Measurements from ENCODE around the gene INAFM2. TPM values are rescaled to one million over a fixed set of nuclear protein-coding genes. Genes with fewer than 3 reads are reported as not detected.

Gene INAFM2
- polyA plus RNA-seq, 1 experiment = 7.3 TPM

DNA sequence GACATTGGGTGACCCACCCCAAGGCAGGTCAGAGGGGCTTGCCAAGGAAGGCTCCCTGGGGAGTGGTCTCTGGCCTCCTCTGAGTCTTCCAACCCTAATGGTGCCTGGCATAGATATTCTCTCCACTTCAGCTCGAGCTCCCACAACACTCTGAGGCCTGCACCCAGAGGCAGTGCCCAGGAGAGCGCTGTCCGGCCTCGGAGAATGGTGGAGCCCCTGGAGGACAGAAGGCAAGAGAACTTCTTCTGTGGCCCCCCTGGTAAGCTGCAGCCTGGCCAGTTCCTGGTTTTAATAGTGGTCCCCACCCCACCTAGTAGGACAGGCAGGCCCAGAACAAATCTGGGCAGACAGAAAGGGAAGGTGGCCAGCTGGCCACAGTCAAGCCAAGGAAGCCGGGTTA lies 41.5 kb downstream of the INAFM2 start:
- POLR2A ChIA-PET = no interaction called here
- TF ChIP-seq, protein P1, sequence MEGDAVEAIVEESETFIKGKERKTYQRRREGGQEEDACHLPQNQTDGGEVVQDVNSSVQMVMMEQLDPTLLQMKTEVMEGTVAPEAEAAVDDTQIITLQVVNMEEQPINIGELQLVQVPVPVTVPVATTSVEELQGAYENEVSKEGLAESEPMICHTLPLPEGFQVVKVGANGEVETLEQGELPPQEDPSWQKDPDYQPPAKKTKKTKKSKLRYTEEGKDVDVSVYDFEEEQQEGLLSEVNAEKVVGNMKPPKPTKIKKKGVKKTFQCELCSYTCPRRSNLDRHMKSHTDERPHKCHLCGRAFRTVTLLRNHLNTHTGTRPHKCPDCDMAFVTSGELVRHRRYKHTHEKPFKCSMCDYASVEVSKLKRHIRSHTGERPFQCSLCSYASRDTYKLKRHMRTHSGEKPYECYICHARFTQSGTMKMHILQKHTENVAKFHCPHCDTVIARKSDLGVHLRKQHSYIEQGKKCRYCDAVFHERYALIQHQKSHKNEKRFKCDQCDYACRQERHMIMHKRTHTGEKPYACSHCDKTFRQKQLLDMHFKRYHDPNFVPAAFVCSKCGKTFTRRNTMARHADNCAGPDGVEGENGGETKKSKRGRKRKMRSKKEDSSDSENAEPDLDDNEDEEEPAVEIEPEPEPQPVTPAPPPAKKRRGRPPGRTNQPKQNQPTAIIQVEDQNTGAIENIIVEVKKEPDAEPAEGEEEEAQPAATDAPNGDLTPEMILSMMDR (IDR thresholded peaks at IDR 0.05; ENCODE audit: insufficient read depth, low read depth, low read length) = no peak

DNA sequence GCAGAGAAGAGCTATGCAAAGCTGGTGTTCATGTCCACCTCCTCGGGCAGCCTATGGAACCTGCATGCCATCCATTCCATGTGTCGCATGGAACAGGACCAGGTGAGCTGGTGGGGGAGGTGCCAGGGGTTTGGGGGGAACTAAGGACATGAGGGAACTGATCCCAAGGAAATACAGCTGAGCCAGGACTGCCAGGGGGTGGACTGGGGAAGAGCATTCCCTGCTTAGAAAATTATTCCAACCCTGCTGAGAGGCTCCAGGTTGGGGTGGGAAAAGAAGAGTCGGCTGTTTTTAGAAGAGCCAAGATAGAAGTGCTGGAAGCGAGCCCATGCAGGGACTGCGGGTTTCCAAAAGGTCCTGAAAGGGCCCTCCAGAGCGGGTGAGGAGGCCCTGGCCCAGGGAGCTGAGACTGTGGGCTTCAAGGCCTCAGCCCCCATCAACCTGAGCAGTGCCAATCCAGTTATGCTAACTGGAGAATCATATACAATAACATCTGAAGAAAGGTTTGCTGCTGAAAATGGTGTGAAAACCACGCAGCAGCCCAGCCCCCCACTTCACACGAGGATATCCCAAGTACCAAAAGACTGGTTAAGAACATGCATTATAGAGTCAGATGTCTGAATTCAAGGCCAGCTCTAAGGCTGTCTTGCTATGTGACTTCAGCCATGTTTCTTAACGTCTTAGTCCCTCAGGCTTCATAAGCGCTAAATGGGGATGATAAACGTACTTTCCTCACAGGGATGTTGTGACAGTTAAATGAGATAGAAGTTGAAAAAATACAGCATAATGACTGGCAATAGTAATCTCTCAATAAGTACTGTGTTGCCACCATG lies 42.3 kb downstream of the INAFM2 start:
- POLR2A ChIA-PET = no interaction called here
- Histone ChIP-seq H3K36me3 (ENCODE audit: control insufficient read depth, insufficient read depth, low read length) (no peaks in the 10 kb centered on the region), H3K4me3 (ENCODE audit: low read depth, low read length) (no peak overlapping the region), H3K27me3 (ENCODE audit: control insufficient read depth, insufficient read depth, low read length) (peaks cover 4% of the 10 kb centered on the region)
- TF ChIP-seq, protein P1 (IDR thresholded peaks at IDR 0.05; ENCODE audit: insufficient read depth, low read depth, low read length) = no peak
- CTCF ChIA-PET = interaction anchor here (0.7 to 6.3 kb wide), 10 partner anchors 10 to 100 kb away, joined by 3 to 57 read pairs (median 10); partner anchors contain the start of genes CCDC9B and KNSTRN
- DNase-seq (ENCODE audit: low read depth) = no peak

More for the DNA sequence above, 41.5 kb downstream of the INAFM2 start:
- CTCF ChIA-PET = interaction anchor here (0.8 to 6.3 kb wide), 5 partner anchors 9 to 90 kb away, joined by 3 to 57 read pairs (median 8); partner anchors contain the start of gene CCDC9B
- Histone ChIP-seq H3K36me3 (ENCODE audit: control insufficient read depth, insufficient read depth, low read length) (no peaks in the 10 kb centered on the region), H3K27me3 (ENCODE audit: control insufficient read depth, insufficient read depth, low read length) (peaks cover 5% of the 10 kb centered on the region), H3K4me3 (ENCODE audit: low read depth, low read length) (no peak overlapping the region)
- no peak for DNase-seq (ENCODE audit: low read depth)

DNA sequence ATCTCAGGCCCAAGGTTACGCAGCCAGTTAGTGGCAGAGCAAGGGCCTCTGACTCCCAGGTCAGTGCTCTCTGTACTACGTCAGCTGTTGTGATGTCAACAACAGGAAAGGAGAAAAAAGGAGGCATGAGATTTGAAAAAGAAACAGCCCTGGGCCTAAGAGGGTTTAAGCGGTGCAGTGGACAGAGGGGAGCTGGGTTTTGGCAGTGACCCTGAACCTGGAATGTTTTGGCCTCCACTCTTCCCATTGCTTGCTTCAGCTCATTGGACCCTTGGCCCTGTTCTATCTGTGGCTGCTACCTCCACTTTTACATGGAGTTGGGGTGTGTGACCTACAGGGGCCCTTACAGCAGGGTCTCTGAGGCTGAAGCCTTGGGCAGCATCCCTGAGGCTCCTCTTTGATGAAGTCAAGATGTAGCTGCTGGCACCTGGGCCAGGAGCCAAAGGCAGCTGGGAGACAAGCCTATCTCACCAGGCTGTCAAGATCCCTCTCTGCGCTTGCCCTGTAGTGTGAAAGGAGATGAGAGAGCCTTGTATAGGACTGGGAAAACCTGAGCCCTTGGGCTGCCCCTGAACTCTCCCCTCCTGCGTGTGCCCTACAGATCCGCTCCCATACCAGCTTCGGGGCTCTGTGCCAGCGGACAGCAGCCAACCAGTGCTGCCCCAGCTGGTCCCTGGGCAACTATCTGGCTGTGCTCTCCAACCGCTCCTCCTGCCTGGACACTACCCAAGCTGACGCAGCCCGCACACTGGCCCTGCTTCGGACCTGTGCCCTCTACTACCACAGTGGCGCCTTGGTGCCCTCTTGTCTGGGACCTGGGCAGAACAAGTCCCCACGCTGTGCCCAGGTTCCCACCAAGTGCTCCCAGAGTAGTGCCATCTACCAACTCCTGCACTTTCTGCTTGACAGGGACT lies 43.2 kb downstream of the INAFM2 start:
- CTCF ChIA-PET = interaction anchor here (0.7 to 6.3 kb wide), 13 partner anchors 11 to 99 kb away, joined by 3 to 57 read pairs (median 5); partner anchors contain the start of genes CCDC9B and KNSTRN
- Histone ChIP-seq H3K36me3 (ENCODE audit: control insufficient read depth, insufficient read depth, low read length) (no peaks in the 10 kb centered on the region), H3K4me3 (ENCODE audit: low read depth, low read length) (no peak overlapping the region), H3K27me3 (ENCODE audit: control insufficient read depth, insufficient read depth, low read length) (peaks cover 1% of the 10 kb centered on the region; the same call in 1 of the 2 replicates)
- POLR2A ChIA-PET = no interaction called here
- DNase-seq (ENCODE audit: low read depth) = no peak
- TF ChIP-seq, protein P1 (IDR thresholded peaks at IDR 0.05; ENCODE audit: insufficient read depth, low read depth, low read length) = no peak

DNA sequence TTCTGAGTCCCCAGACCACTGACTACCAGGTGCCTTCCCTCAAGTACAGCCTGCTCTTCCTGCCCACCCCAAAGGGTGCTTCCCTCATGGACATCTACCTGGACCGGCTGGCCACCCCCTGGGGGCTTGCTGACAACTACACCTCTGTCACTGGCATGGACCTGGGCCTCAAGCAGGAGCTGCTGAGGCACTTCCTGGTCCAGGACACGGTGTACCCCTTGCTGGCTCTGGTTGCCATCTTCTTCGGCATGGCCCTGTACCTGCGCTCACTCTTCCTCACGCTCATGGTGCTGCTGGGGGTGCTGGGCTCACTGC lies 43.8 kb downstream of the INAFM2 start:
- no peak for DNase-seq (ENCODE audit: low read depth)
- no peaks in the 10 kb centered on the region for H3K36me3 ChIP-seq (ENCODE audit: control insufficient read depth, insufficient read depth, low read length)
- H3K27me3 ChIP-seq (ENCODE audit: control insufficient read depth, insufficient read depth, low read length) = no peaks in the 10 kb centered on the region
- POLR2A ChIA-PET = no interaction called here
- H3K4me3 ChIP-seq (ENCODE audit: low read depth, low read length) = no peak overlapping the region
- CTCF ChIA-PET = interaction anchor here (0.7 to 6.3 kb wide), 13 partner anchors 12 to 93 kb away, joined by 3 to 57 read pairs (median 5); partner anchors contain the start of genes CCDC9B and KNSTRN
- TF ChIP-seq, protein P1 (IDR thresholded peaks at IDR 0.05; ENCODE audit: insufficient read depth, low read depth, low read length) = no peak
